Left kidney (tissue), 2 donors: ENCODE data around the gene DFFB. TPM values are rescaled to one million over a fixed set of nuclear protein-coding genes. Genes with fewer than 3 reads are reported as not detected.
"Not testable (repeated sequence)": the region's sequence is repeated elsewhere in the genome, so short reads cannot be mapped to it uniquely, and the experiment has no call there.

Experiments
- DNase-seq: peaks from one replicate; pipeline ENCODE4 v3.0.0-alpha.2; 2013
- polyA plus RNA-seq: library from polyadenylated mRNA; unstranded; fragments of 120-200 nt; gene quantifications from one replicate; pipeline ENCODE4 v1.2.1, GENCODE V29; 2013; ENCODE audit not compliant: insufficient read length

DFFB gene
- polyA plus RNA-seq, 1 donor = 9.8 TPM

GRCh38 chr1:3910049-3910731 is 52.9 kb downstream of the DFFB start:
- no peak for DNase-seq

GRCh38 chr1:3910857-3911845 is 53.9 kb downstream of the DFFB start:
- peak; percentile 73 for DNase-seq

- DNase-seq = no peak
Observed at GRCh38 chr1:3911981-3912808, 54.9 kb downstream of the DFFB start.

GRCh38 chr1:3912809-3913685 is 55.8 kb downstream of the DFFB start:
- no peak for DNase-seq

GRCh38 chr1:3914331-3914851 is 57.1 kb downstream of the DFFB start:
- DNase-seq = no peak

- DNase-seq = no peak
Observed at GRCh38 chr1:3914911-3915310, 57.6 kb downstream of the DFFB start.

GRCh38 chr1:3915551-3916121 is 58.4 kb downstream of the DFFB start:
- DNase-seq = no peak

GRCh38 chr1:3917761-3918160 is 60.5 kb downstream of the DFFB start:
- DNase-seq = no peak

- DNase-seq = not testable (repeated sequence)
Observed at GRCh38 chr1:3918359-3918758, 61.1 kb downstream of the DFFB start.

- DNase-seq = no peak
Observed at GRCh38 chr1:3918966-3919611, 61.8 kb downstream of the DFFB start.

GRCh38 chr1:3919706-3920105 is 62.4 kb downstream of the DFFB start:
- DNase-seq = no peak

GRCh38 chr1:3921765-3922164 is 64.5 kb downstream of the DFFB start:
- DNase-seq = no peak

GRCh38 chr1:3922201-3922725 is 65.0 kb downstream of the DFFB start:
- DNase-seq = no peak

GRCh38 chr1:3922851-3923250 is 65.6 kb downstream of the DFFB start:
- DNase-seq = no peak

- no peak for DNase-seq
Observed at GRCh38 chr1:3923378-3924185, 66.3 kb downstream of the DFFB start.

- DNase-seq = no peak
Observed at GRCh38 chr1:3924186-3924824, 67.0 kb downstream of the DFFB start.

- no peak for DNase-seq
Observed at GRCh38 chr1:3924825-3925220, 67.5 kb downstream of the DFFB start.

- no peak for DNase-seq
Observed at GRCh38 chr1:3925256-3925655, 68.0 kb downstream of the DFFB start.
